Adrenal gland (tissue), 12 donors: Measurements from ENCODE around the gene MALAT1. TPM values are rescaled to one million over a fixed set of nuclear protein-coding genes. Genes with fewer than 3 reads are reported as not detected.

Experiments
- DNase-seq, 7 donors: peaks; one replicate each; pipeline ENCODE4 v3.0.0-alpha.2; 2019 to 2020
- H3K27ac ChIP-seq, 5 donors: fragments of 200-600 bp; sonication (generic) in 4 of 5; 1 replicate in 3 of 5; 2 replicates in 2 of 5; pipeline versions ENCODE4 v1.5.1 to v1.8.0; 2016 to 2020; ENCODE audit warnings: mild to moderate bottlenecking in 1 of 5
- H3K27me3 ChIP-seq: fragments of 200-600 bp; 2 replicates; pipeline ENCODE4 v1.8.0; 2021
- H3K36me3 ChIP-seq, 2 donors: fragments of 200-600 bp; replicated peaks in 1 of 2; 1 replicate in 1 of 2; 2 replicates in 1 of 2; pipeline versions ENCODE4 v1.5.1 to v1.8.0; 2018 to 2022
- H3K4me1 ChIP-seq, 2 donors: fragments of 200-600 bp; replicated peaks in 1 of 2; 1 replicate in 1 of 2; 2 replicates in 1 of 2; pipeline versions ENCODE4 v1.5.1 to v1.8.0; 2018 to 2021
- H3K4me3 ChIP-seq, 4 donors: fragments of 200-600 bp; sonication (generic) in 3 of 4; one replicate each; pipeline ENCODE4 v1.5.1; 2016 to 2018
- H3K9me3 ChIP-seq, 3 donors: fragments of 200-600 bp; sonication (generic) in 1 of 3; replicated peaks in 1 of 3; 1 replicate in 2 of 3; 2 replicates in 1 of 3; pipeline versions ENCODE4 v1.5.1 to v1.8.0; 2016 to 2021
- POLR2A ChIP-seq, 2 donors: fragments of 450-650 bp; IDR thresholded peaks; one replicate each; pipeline ENCODE4 v1.6.1; 2017; ENCODE audit warnings: antibody characterized with exemption in 2 of 2, mild to moderate bottlenecking in 2 of 2, moderate library complexity in 1 of 2
- WGBS, 4 donors: extraction: QIAGEN DNeasy Blood & Tissue Kit in 2 of 4; methylation state at CpG; one replicate each; pipeline versions ENCODE4 v1.1.5 to v1.1.7; 2013 to 2017; 5-methylcytosine and 5-hydroxymethylcytosine counted together
- intact Hi-C, 2 donors: fragments of 100-400 bp; cut with DNase I; formaldehyde crosslinking; loops; one replicate each; pipeline versions ENCODE4 v1.14.1 to v1.15.0; 2022 to 2023
- polyA plus RNA-seq, 3 donors: library from polyadenylated mRNA; stranded (reverse); fragments of 200-250 nt in 2 of 3; fragments of 350-450 nt in 1 of 3; fragmentation: Illumina TruSeq in 1 of 3; extraction: RNeasy Lipid Tissue Mini Kit (QIAGEN cat#74804) in 1 of 3; gene quantifications; one replicate each; pipeline ENCODE4 v1.2.3, GENCODE V29; 2013 to 2014
- total RNA-seq, 9 donors: library from RNA; depleted of rRNA in 4 of 9; stranded (reverse); fragments of >200 nt in 4 of 9; fragments of 120-200 nt in 1 of 9; fragmentation: NEBNext Ultra II Directional in 1 of 9; extraction: Animal tissue kit (Norgen Biotek cat#: 25700) in 1 of 9; gene quantifications; one replicate each; pipeline versions ENCODE4 v1.1.0 to v1.2.4, GENCODE V29; 2013 to 2023
- TF ChIP-seq, protein P1 (sequence below), 6 experiments: fragments of 450-650 bp in 4 of 6; fragments of 200-600 bp in 2 of 6; sonication (generic) in 1 of 6; IDR thresholded peaks; 1 replicate in 5 of 6; 2 replicates in 1 of 6; pipeline versions ENCODE4 v1.5.1 to v1.8.0; 2016 to 2021; ENCODE audit warnings: antibody characterized with exemption in 6 of 6, mild to moderate bottlenecking in 2 of 6, moderate library complexity in 1 of 6
- donor health status: healthy with polysubstance abuse.
- donor health status: Bipolar disorder and iron deficiency.
- donor health status: DM: yes; HTN: yes; CAD: no.
- donor health status: DM: no; HTN: no; CAD: no.
- donor health status: DM: no; HTN: no; CAD: no.
- donor health status: DM: yes; HTN: yes; CAD: no.

MALAT1 gene
- total and polyA plus RNA-seq, 12 donors = 237 to 17,143 (median 9,608) TPM

DNA sequence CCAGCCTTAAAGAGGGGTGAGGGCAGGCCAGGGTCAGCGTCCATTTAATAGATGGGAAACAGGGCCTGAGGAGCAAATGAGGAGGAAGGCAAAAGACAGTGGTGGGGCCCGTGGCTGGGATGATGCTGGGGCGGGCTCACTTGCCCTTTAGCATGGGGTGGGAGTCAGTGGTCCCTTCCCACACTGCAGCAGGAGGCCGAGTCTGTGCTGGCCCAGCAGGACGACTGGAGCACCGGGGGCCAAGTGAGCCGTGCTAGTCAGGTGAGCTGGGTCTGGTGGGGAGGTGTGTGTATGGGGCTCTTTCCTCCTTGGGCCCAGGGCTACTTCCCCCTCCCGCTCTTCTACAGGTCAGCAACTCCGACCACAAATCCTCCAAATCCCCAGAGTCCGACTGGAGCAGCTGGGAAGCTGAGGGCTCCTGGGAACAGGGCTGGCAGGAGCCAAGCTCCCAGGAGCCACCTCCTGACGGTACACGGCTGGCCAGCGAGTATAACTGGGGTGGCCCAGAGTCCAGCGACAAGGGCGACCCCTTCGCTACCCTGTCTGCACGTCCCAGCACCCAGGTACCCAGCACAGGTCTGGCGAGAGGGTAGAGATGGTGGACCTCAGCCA, 38.9 kb downstream of the MALAT1 start:
- intact Hi-C loops = no loop called here
- Histone ChIP-seq H3K9me3 (no peaks in the 10 kb centered on the region), H3K36me3 (peaks cover 0 to 38% of the 10 kb centered on the region in 2 donors), H3K27me3 (no peaks in the 10 kb centered on the region), H3K27ac (peak overlapping the region in 1 of 5 donors; percentile 47), H3K4me3 (no peak overlapping the region), H3K4me1 (peaks cover 20 to 26% of the 10 kb centered on the region in 2 donors)
- TF ChIP-seq, protein P1, sequence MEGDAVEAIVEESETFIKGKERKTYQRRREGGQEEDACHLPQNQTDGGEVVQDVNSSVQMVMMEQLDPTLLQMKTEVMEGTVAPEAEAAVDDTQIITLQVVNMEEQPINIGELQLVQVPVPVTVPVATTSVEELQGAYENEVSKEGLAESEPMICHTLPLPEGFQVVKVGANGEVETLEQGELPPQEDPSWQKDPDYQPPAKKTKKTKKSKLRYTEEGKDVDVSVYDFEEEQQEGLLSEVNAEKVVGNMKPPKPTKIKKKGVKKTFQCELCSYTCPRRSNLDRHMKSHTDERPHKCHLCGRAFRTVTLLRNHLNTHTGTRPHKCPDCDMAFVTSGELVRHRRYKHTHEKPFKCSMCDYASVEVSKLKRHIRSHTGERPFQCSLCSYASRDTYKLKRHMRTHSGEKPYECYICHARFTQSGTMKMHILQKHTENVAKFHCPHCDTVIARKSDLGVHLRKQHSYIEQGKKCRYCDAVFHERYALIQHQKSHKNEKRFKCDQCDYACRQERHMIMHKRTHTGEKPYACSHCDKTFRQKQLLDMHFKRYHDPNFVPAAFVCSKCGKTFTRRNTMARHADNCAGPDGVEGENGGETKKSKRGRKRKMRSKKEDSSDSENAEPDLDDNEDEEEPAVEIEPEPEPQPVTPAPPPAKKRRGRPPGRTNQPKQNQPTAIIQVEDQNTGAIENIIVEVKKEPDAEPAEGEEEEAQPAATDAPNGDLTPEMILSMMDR (IDR thresholded peaks at IDR 0.05) = no peak
- no peak for TF ChIP-seq POLR2A (IDR thresholded peaks at IDR 0.05)
- peak in 2 of 7 donors; percentile 7 to 41 for DNase-seq
- 78 to 88% (median 82%) methylated on average over 9 to 18 of the region's 18 CpGs for WGBS, 4 donors

DNA sequence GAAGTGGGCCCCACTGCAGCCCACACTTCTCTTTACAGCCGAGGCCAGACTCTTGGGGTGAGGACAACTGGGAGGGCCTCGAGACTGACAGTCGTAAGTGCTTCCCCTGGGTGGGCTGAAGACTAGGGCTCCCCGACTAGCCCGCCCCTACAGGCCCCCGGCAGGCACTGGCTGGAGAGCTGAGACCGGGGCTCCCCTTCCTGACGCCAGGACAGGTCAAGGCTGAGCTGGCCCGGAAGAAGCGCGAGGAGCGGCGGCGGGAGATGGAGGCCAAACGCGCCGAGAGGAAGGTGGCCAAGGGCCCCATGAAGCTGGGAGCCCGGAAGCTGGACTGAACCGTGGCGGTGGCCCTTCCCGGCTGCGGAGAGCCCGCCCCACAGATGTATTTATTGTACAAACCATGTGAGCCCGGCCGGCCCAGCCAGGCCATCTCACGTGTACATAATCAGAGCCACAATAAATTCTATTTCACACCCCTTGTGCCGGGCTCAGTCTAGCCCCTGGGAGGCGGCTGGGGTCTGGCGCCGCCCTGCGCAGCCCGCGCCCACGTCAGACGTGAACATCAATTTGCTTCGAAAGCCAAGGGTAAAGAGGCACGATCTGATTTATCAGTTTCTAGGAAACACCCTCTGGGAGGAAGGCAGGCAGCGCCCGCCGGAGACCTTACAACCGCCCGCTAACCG, 39.5 kb downstream of the MALAT1 start:
- TF ChIP-seq, protein P1 (IDR thresholded peaks at IDR 0.05) = no peak
- TF ChIP-seq POLR2A (IDR thresholded peaks at IDR 0.05) = no peak
- H3K4me3 ChIP-seq = no peak overlapping the region
- H3K36me3 ChIP-seq = peaks cover 0 to 31% of the 10 kb centered on the region in 2 donors
- peaks cover 20 to 26% of the 10 kb centered on the region in 2 donors for H3K4me1 ChIP-seq
- H3K27me3 ChIP-seq = no peaks in the 10 kb centered on the region
- H3K27ac ChIP-seq = peak overlapping the region in 1 of 5 donors; percentile 47
- intact Hi-C loops = no loop called here
- WGBS, 4 donors = 68 to 87% (median 69%) methylated on average over 16 to 43 of the region's 43 CpGs
- peak in 3 of 7 donors; percentile 25 to 39 (median 37) for DNase-seq
- no peaks in the 10 kb centered on the region for H3K9me3 ChIP-seq

DNA sequence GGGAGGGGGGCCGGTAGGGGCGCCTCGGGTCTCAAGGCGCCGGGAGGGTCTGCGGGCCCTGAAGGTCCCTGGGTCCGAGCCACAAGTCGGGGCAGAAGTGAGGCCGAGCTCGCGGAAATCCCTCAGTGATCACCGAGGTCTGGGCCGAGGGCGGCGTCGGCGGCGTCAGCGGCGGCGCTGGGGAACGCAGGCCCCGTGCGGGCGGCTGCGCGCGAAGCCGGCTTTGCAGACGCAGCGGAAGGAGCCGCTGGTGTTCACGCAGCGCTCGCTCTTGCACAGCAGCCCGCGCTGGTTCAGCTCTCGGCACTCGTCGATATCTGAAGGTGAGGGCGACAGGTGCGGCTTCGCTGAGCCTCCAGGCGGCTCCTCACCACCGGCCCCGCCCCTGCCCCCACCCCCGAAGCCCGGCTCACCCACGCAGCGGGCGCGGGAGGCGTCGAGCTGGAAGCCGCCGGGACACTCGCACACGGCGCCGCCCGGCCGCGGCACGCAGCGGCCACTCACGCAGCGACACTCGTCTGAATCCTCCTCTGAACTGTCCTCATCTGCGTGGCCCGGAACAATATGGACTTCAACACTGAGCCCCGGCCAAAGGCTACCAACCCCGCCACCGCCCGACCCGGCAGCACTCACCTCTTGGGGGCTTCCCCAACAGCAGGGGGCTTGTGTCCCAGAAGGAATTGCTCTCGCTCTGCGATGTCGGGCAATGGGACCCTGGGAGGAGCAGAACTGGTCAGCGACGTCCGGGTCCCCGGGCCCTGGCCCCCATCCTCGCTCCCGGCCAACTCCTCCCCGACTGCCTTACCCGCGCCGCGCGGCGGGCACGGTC, 40.3 kb downstream of the MALAT1 start:
- WGBS, 4 donors = 74 to 79% (median 78%) methylated on average over 18 to 92 of the region's 92 CpGs
- peak in 2 of 7 donors; percentile 27 to 35 for DNase-seq
- no peaks in the 10 kb centered on the region for H3K9me3 ChIP-seq
- H3K36me3 ChIP-seq = peaks cover 0 to 29% of the 10 kb centered on the region in 2 donors
- H3K27me3 ChIP-seq = no peaks in the 10 kb centered on the region
- intact Hi-C loops = no loop called here
- peak overlapping the region in 4 of 5 donors; percentile 62 to 93 (median 87) for H3K27ac ChIP-seq
- peaks cover 20 to 26% of the 10 kb centered on the region in 2 donors for H3K4me1 ChIP-seq
- TF ChIP-seq POLR2A (IDR thresholded peaks at IDR 0.05) = no peak
- TF ChIP-seq, protein P1 (IDR thresholded peaks at IDR 0.05) = no peak
- peak overlapping the region in 1 of 4 donors; percentile 58 for H3K4me3 ChIP-seq
